GM21529 (cell line): ENCODE results near the gene STK11.
"Not testable (repeated sequence)": the region's sequence is repeated elsewhere in the genome, so short reads cannot be mapped to it uniquely, and the experiment has no call there.

Source experiments
- ATAC-seq: cut with Tn5 transposase; IDR thresholded peaks from one replicate; pipeline ENCODE4 v1.9.1; 2021; ENCODE audit not compliant: unreplicated experiment

The STK11 gene

DNA sequence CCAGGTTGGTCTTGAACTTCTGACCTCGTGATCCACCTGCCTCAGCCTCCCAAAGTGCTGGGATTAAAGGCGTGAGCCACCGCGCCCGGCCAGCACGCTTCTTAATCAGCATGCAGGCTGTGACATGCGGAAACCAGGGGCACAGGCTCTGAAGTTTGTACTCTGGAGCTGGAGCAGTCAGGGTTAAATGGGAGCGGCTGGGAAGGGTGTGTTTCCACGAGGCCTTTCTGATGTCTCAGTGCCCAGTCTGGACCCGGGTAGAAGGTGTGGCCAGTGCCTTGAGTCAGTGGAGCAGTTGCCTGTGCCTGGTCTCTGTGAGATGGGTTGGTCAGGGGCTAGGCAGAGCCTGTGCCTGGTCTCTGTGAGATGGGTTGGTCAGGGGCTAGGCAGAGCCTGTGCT lies 3.3 kb downstream of the STK11 start:
- ATAC-seq, result not testable (repeated sequence)

DNA sequence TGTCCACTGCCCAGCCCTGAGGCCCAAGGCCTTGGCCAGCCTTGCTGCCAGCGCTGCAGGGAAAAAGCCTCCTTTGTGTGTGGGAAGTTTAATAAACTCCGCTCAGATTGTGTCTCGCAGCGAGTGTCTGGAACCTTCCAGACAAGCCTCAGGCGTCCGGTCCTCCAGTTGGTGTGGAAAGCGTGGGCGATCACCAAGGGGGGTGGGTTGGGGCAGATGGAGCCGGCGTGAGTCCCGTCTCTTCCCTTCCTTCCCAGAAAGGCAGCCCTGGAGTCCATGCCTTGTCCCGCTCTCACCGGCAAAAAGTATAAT lies 4.6 kb downstream of the STK11 start:
- ATAC-seq, result no peak

DNA sequence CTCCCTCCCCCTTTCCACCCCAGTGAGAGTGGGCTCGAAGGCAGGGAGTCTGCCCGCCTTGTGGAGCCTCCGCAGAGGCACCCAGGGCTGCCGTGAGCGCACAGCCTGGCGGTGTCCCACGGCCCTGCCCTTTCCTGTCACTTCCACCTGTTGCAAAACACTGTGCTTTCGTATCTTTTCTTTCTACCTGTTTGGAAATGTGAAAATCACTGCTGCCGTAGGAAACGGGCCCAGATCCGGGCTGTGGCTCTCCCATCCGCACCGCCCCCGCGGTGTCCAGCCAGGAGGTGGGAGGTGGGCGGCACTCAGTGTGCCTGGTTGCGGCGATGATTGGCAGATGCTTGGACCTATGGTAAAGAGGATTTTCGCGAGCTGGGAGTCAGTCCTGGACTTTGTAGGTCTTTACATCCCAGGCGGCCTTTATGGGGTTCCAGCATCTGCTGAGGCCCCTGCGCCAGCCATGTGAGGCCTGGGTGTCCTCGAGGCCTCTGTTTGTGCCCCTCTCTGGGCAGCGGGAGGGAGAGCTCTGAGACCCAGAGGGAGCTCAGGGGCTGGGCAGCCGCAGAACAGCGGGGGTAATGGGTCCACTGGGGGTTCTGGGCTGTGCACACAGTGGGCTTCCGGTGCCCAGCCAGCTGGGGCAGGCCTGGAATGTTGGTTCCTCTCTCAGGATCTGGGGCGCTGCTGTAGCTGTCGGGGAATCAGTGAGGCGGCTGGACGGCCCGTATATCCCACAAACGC lies 6.1 kb downstream of the STK11 start:
- ATAC-seq, result no peak

DNA sequence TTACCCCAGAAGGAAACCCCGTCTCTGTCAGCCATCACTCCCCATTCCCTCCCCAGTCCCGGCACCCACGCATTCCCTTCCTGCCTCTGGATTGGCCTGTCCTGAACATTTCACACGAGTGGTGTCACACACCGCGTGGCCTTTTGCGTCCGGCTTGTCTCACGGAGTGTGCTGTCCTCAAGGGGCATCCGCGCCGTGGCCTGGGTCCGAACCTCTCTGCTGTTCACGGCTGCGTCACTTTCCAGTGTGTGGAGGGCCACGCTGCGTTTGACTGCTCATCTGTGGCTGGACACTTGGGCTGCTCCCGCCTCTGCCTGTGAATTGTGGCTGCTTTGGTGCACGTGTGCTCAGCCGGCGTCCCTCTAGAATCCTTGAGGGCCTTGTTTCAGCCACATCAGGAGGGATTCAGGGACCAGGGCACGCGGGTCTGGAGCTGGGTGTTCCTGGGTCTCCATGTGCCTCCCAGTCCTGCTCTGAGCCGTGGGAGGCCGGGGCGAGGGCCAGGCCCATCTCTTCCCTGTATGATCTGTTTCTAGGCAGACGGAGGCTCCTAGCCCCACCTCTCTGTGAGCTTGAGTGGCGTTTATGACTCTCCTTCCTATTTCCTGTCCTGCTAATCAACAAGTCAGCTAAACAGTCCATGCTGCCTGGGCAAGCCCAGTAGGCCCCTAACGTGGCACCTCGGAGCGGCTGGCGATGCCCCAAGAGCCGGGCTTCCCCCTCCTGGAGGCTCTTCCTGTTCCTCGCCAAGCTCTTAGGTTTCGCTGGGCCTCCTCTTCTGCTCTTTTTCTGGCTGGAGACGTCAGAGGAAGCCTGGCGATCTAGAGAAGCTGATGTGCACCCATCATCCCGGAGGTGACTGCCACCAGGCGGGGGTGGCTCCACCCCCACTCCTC lies 8.1 kb downstream of the STK11 start:
- no peak for ATAC-seq

DNA sequence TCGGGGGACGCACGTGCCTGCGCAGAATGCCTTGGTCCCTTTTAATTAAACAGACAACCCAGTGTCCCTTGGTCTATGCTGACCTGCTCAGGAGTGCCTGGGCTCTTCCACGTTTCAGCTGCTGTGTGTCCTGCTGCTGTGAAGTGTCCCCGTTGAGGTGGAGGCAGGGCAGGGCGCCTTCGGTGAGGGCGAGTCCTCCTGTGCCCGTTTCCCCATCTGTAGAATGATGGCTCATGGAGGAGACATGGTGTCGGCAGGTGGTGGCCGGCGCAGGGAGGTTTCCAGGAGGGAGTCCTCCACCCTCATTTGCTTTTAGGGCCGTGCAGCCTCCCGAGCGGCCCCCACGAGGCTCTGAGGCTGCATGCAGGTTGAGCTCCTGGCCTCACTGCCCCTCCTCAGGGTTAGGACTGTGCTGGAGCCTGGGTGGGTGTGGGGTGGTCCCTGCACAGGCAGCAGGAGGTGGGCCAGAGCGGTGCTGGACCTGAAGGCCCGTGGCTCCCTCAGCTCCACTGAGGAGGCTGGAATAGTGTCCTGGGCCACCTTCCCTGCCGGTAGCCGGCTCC lies 8.8 kb downstream of the STK11 start:
- no peak for ATAC-seq

DNA sequence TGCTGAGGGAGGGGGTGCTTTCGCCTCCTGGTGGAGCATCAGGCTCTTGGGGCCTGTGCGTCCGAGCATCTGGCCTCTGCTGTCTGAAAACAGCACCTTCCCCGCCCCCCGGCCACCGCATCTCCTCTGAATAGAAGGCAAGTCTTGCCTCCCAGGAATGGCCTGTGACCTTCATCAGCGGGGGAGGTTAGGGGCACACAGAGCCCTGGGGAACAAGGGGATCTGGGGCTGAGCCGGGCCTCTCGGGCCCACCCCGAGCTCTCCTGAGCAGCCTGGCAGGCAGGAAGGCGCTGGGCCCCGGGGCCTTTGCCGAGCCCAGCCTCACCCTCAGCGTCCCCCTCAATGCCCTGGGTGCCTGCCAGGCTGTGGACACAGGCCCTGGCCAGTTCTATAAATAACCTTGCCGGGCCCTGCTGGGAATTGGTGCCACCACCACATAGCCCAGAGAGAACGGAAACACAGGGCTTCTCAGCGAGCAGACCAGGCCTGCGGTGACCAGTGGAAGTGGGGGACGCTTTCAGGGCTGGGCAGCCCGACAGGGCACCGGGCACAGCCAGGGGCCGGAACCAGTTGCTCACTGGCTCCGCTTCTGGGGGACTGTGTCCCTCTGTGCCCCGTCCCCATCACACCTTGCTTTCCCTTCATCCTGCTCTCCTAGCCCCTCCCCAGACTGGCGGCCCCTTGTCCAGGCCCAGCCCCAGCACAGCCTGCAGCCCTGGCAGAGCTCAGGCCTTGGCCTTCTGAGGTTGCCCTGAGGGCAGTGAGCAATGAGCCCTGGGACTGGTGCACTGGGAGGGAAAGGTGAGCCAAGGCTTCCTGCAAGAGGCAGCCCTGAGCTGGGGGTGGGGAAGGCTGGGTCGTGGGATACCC lies 9.5 kb downstream of the STK11 start:
- ATAC-seq, result no peak

DNA sequence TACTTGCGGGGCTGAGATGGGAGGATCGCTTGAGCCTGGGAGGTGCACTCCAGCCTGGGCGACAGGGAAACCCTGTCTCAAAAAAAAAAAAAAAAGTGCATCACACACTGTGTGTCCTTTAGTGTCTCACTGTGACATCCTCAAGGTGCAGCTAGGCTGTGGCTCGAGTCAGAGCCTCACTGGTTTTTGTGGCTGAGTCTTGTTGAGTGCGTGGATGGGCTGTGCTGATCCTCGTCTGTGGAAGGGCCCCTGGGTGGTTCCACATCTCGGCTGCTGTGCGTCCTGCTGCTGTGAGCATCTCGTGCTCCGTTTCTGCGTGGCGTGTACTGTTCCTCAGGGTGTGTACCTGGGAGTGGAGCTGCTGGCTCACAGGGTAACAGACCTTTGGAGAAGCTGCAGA lies 11.2 kb downstream of the STK11 start:
- ATAC-seq, result no peak

DNA sequence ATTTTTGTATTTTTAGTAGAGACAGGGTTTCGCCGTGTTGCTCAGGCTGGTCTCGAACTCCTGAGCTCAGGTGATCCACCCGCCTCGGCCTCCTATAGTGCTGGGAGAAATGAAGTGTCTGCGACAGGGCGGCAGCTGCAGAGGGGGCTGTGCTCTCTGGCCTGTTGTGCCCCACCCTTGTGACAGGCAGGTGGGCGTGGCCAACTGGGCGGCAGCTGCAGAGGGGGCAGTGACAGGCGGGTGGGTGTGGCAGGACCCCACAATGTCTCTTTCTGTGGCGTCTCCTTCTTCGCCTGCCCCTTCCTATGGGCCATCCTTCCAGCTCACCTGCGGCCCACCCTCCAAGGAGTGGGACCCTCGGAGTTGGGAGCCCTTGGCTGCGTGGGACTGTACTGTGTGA lies 11.8 kb downstream of the STK11 start:
- ATAC-seq, result no peak

DNA sequence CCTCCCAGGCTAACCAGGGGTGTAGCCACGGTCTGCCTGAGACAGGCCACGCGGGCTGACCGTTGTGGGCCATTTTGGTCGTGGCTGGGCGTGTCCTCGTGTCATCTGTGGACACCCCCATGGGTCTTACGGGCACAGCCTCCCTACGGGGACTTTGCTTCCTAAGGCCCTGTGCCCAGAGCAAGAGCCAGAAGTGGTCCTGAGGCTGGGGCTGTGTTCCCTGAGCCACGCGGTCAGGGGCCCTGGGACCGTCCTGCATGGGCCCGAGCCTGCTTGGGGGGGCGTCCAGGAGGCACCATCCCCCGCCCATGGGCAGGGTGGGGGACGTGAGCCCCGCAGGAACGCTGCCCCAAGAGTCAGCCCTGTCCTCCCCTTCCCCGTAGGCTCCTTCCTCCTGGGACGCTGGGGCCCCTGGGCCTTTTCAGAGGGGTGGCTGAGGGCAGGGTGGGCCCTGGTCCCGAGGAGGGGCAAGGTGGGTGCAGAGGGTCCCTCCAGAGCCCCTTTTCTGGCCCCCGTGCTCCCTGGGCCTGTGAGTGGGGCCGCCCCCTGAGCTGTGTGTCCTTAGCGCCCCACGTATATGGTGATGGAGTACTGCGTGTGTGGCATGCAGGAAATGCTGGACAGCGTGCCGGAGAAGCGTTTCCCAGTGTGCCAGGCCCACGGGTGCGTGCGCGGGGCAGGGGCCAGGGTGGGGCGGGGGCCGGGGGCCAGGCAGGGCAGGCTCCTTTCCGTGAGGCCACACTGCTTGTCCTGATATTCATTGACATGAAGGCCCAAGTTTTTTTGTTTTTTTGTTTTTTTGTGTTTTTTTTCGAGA lies 13.4 kb downstream of the STK11 start:
- no peak for ATAC-seq

DNA sequence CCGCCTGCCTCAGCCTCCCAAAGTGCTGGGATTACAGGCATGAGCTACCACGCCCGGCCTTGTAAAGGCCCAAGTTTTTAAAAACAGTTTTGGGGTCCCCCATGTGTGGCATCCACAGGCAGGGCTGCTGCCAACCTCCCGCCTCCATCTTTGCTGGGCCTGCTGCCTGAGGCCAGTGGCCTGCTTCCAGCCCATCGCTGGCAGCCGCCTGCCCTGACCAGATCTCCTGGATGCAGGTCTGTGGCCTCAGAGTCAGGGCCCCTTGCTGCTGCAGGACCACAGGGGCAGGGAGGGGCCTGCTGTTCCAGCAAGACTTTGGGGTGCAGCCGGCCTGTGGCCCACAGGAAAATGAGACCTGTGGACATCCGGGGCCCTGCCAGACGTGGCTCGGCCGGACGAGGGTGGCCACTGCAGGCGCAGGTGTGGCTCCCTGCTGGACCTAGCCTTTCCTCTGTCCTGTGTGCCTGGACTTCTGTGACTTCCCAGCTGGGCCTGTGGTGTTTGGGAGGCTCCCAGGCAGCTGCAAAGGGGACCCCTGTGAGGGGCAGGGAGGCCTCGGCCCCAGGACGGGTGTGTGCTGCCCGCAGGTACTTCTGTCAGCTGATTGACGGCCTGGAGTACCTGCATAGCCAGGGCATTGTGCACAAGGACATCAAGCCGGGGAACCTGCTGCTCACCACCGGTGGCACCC lies 14.4 kb downstream of the STK11 start:
- ATAC-seq, result no peak

DNA sequence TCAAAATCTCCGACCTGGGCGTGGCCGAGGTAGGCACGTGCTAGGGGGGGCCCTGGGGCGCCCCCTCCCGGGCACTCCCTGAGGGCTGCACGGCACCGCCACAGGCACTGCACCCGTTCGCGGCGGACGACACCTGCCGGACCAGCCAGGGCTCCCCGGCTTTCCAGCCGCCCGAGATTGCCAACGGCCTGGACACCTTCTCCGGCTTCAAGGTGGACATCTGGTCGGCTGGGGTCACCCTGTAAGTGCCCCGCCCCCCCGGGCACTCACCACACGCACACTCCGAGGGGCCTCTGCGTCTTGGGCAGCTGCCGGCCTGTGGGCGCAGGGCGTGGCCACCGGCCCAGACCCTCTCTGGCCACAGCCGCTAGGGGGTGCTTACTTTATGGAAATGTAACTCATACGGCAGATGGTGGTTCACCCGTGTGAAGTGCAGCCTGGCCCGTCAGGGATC lies 14.9 kb downstream of the STK11 start:
- no peak for ATAC-seq

DNA sequence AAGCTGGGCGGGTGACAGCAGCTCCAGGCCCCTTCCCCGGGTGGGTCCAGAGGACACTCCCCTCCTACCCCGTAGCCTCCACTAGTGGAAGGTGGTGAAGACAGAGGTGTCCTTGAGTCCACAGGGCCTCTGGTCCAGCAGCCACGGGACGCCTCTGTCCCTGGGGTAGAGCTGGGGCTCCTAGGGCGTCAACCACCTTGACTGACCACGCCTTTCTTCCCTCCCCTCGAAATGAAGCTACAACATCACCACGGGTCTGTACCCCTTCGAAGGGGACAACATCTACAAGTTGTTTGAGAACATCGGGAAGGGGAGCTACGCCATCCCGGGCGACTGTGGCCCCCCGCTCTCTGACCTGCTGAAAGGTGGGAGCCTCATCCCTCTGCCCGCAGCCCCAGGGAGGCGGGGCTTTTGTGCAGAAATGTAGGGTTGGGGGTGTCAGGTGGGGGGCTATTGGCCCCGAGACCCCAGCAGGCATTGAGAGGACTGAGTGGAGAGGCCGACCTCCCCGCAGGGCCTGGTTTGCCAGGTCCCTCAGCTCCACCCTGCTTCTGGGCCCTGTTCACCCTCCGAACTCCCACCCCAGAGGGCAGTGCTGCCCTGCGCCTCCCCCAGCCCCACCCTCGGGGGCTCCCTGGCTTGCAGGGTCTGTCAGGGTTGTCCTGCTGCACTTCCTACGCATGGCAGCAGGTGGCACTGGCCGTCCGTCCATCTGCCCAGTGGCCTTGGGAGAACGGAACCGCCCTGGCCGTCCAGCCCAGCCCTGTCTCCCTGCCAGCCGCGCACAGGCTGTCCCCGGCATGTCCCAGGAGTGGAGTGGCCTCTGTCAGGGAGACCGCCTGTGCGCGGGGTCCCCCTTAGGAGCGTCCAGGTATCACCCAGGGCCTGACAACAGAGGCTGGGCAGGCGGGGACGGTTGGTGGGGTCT lies 15.7 kb downstream of the STK11 start:
- ATAC-seq, result no peak

DNA sequence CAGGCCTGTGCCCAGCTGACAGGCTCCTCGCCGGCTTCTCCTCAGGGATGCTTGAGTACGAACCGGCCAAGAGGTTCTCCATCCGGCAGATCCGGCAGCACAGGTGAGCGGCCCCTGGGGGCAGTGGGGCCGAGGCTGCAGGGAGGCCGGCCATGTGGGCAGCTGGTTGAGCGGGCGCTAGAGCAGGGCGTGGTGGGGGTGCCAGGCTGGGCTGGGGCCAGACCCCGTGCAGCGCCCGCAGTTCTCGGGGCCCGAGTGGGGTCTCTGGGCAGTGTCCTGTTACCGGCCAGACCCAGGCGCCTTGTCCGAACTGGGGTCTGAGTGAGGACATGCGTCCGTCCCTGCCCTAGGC lies 16.3 kb downstream of the STK11 start:
- ATAC-seq, result no peak

DNA sequence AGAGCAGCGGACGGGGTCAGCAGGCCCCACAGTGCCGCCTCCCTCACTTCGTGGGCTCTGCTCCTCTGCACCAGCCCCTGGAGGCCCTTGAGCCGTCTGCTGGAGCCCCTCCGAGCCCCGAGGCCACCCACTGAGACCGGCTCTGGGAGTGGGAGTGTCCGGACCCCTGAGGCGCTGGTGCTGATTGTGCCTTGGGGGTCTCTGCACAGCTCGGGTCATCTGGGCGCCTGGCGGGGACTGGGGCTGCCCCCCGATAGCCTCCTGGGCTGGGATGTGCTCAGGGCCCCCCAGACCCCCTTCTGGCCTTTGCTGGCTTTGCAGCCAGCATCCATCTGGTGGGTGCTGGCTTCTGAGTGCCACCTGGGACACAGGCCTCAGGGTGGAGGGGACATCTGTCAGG lies 16.8 kb downstream of the STK11 start:
- ATAC-seq, result no peak

DNA sequence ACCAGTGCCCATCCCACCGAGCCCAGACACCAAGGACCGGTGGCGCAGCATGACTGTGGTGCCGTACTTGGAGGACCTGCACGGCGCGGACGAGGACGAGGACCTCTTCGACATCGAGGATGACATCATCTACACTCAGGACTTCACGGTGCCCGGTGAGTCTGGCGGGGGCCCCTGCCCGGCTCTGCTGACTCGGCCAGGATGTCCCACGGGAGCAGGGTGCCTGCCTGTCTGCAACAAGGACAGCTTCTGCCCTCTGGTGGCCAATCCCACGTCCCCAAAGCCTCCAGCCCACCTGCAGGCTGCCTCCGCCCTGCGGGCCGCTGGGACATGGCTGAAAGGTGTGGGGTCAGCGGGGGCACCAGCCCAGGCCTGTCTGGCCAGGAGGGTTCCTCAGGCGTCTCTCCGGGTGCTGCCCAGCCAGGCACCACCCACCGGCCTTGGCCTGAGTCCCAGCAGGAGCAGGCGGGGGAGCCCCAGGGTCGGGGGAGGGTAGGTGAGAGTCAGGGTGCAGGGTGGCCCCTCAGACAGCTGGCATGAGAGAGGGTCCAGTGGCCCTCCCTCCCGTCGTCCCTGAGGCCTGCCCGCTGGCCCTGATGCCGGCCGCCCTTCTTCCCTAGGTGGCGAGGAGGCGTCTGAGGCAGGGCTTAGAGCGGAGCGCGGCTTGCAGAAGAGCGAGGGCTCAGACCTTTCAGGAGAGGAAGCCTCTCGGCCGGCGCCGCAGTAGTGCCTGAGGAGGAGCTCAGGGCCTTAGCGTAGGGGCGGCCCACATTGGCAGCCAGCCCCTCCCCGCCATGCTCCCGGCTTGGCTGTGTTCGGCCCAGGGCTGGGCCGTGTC lies 17.7 kb downstream of the STK11 start:
- ATAC-seq, result no peak

DNA sequence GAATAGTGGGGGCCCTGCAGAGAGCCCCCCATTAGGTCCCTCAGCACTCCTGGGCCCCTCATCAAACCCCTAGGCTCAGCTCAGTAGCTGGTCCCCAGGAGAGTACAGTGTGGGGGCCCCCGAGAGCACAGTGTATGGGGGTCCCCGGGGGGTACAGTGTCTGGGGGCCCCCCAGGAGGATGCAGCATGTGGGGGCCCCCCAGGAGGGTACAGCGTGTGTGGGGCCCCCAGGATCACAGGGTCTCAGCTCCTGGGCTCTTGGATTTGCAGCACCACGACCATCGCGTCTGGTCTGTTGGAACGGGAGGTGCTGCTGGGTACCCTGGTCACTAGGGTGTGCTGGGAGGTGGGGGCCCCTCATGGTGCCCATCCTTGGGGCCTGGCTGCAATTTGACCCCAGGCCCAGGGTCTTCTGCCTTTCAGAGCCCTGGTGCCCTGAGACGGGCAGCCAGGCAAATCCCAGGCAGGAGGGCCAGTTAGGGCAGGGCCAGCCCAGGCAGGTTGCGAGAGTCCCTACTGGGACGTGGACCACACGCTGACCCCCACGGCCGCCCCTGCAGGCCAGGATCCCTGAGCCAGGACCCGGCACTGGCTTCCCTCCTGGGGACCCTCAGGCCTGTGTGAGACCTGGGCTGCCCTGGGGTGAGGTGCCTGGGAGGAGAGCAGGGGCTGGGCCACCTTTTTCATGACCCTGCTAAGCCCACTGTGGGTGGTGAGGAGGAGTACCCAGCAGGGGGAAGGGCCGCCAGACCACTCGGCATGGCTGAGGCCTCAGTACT lies 18.7 kb downstream of the STK11 start:
- ATAC-seq, result no peak

DNA sequence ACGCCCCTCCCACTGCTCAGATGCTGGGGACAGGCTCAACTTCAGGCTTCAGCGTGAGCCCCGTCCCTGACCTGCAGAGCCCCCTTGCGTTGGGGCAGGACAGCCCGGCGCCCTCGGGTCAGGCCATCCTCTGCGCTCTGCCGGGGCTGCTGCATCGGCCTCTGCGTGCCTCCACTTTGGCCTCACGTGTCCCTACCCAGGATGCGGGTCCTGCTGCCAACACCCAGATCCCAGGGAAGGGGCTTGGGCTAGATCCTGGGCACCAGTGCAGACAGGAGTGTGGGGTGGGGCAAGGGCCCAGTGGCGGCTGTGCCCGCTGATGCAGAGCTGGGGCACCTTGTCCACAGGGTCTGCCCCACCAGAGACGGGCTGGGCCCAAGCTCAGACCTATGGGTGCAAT lies 19.3 kb downstream of the STK11 start:
- no peak for ATAC-seq
